Frontal cortex (tissue), 4 donors: Measurements from ENCODE around the gene GBX1. TPM values are rescaled to one million over a fixed set of nuclear protein-coding genes. Genes with fewer than 3 reads are reported as not detected.

Experiments
- DNase-seq, 2 donors: peaks; one replicate each; pipeline ENCODE4 v3.0.0; 2012; ENCODE audit warnings: low spot score in 2 of 2
- FAIRE-seq: peaks from 2 replicates; lab custom pipeline; 2012; peaks lifted over from hg19 to GRCh38; lab: Jason Lieb, UNC
- total RNA-seq: library from RNA; depleted of rRNA; stranded (reverse); fragments of >200 nt; gene quantifications from one replicate; pipeline ENCODE4 v1.2.3, GENCODE V29; 2014
- donor health status: control.
- donor health status: control.
- donor health status: control.

The GBX1 gene
- total RNA-seq = 0.41 TPM

DNA sequence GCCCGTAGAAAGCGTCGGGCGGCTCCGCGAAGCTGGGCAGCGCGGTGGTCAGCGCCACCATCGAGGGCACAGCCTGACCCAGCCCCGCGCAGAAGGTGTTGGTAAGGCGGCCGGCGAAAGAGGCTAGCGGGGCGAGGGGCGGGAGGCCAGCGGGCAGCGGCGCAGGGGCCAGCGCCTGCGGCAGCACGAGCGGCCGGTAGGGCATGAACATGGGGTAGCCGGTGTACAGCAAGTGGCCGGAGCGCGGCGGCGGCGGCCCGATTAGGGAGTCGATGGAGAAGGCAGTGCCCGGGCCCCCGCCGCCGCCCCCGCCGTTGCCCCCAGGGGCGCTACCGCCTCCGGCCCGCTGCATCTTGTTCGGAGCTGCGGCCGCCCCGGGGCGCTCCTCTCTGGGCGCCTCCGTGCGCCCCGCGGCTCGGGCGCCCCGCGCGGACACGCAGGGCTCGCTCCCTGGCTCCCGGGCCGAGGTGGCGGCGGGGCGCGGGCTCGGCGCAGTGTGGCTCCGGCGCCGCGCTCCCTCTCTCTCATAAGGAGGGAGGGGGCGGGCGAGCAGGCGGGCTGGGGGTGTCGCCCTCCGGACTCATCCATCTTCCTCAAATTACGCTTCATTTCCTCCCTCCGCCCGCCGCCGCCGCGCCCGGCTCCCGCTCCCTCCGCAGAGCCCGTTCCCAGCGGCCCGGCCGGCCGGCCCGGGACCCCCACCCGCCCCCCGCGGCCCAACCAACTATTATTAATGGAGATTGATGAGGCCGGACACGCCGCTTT is at the start of gene GBX1:
GBX1 (minus strand) TSS at position 498 of the 765 bp plus-strand sequence; CDS start at position 352, 146 bp downstream.
- FAIRE-seq = no peak
- peak in 1 of 2 donors; percentile 64 for DNase-seq

DNA sequence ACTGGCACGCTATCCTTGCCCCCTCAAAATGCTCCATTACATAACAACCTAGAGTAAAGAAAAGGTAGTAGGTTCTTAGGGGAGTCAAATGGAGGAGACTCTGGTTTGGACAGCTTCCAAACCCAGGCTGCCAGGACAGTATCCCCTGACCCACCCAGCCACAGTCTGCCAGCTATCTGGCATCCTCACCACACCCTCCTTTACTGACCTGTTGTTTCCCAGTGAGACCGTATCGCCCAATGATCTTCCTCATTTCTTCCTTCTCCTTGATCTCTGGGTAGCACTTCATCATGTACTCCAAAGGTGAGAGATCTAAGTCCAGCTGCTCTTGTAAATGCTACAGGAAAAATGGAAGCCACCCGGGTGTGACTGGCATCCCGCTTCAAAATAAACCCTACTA is 47.9 kb upstream of the GBX1 start:
- DNase-seq (no peak), FAIRE-seq (no peak)

DNA sequence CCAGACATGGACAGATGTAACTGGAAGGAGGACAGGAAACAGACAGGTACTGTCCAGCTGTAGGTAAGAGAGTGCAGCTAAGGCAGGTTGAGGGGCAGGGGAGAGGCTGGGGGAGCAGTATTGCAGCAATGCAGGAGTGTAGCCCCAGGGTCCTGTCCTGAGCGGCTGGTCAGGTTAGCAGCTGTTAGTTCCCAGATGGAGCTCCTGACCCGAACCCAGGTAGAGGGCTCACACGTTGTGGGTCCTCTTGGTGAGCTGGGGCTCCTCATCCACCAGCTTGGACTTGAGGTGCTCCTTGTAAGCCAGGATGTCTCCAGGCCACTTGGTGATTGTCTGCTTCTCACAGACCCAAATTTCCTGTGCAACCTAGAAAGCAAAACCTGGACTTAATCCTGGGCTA is 46.3 kb upstream of the GBX1 start:
- FAIRE-seq (no peak), DNase-seq (no peak)

DNA sequence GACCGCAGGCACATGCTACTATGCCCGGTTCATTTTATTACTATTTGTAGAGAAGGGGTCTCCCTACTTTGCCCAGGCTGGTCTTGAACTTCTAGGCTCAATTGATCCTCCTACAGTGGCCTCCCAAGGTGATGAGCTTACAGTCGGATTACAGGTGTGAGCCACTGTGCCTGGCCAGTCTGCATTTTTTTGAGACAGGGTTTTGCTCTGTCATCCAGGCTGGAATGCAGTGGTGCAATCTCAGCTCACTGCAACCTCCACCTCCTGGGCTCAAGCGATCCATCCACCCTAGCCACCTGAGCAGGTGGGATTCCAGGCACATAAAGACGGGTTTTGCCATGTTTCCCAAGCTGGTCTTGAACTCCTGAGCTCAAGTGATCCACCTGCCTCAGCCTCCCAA is 45.1 kb upstream of the GBX1 start:
- no peak for FAIRE-seq
- DNase-seq = no peak

GRCh38 chr7:151211155-151211772 is 43.8 kb upstream of the GBX1 start:
- FAIRE-seq = no peak
- no peak for DNase-seq

GRCh38 chr7:151210087-151210854 is 42.8 kb upstream of the GBX1 start, which contains the start of gene H2BK1:
H2BK1 (minus strand) TSS chr7:151210488; CDS start chr7:151210318, 170 bp downstream.
- DNase-seq (no peak), FAIRE-seq (no peak)

DNA sequence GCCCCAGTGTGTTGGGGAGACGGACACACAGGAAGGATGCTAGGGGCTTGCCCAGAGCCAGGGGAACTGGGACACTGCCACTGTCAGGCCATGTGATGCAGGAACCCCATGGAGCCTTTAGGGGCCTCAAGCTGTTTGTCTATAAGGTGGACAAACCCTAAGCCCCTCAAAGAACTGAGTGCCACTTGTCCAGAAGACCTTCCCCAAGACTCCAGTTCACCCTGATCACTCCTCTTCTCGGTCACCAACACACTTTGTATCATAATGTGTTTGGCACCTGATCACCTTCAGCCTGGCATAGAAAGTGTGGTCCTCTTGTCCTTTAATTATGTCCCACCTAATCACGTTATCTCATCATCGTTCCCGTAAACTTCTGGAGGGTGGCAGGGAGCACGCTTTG is 42.1 kb upstream of the GBX1 start:
- FAIRE-seq (no peak), DNase-seq (no peak)

- FAIRE-seq (no peak), DNase-seq (no peak)
Observed at GRCh38 chr7:151208253-151208862, 40.9 kb upstream of the GBX1 start.

DNA sequence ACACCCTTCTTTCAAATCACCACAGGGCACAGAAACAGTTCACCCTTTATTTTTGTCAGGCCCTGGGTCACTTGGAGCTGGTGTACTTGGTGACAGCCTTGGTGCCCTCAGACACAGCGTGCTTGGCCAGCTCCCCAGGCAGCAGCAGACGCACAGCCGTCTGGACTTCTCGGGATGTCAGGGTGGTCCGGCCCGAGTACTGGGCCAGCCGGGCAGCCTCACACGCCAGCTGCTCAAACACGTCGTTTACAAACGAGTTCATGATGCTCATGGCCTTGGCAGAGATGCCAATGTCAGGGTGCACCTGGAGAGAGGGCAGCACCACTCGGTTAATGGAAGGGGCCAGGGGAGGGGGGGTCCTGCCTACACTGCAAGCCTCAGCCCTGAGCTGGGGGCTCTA is 40.3 kb upstream of the GBX1 start:
- no peak for FAIRE-seq

GRCh38 chr7:151207315-151207714 is 39.8 kb upstream of the GBX1 start:
- FAIRE-seq (no peak), DNase-seq (no peak)

More for the DNA sequence above, 40.3 kb upstream of the GBX1 start:
- DNase-seq = no peak

GRCh38 chr7:151206914-151207313 is 39.4 kb upstream of the GBX1 start:
- no peak for FAIRE-seq
- no peak for DNase-seq

GRCh38 chr7:151205730-151206129 is 38.2 kb upstream of the GBX1 start:
- FAIRE-seq (no peak), DNase-seq (no peak)

DNA sequence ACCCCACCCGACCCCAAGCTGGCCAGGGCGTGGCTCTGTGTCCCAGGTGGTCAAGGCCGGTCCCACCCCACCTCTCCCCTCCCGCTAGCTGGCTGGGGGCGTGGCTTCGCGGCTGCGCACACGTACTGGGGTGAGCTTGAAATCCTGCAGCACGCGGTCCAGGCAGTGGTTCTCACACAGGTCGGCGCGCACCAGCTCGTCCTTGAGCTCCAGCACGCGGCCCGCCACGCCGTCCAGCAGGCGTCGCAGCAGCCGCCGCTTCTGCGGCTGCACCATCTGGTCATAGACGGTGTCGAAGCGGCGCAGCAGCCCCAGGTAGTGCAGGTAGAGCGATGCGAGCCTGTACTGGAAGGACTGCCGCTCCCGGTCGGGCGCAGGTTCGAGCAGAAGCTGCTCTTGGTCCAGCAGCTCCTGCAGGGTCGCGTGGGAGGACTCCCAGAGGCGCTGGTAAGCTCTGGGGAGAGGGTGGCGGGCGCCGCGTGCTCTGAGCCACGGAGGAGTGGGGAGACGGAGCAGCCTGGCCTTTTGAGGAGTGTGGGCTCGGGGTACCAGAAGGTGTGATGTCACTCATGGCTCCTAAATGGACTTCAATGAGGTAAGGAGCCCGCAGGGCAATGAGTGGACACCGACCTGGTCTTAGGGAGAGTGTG is 37.0 kb upstream of the GBX1 start:
- FAIRE-seq (no peak), DNase-seq (no peak)

- no peak for FAIRE-seq
Observed at GRCh38 chr7:151202836-151203235, 35.3 kb upstream of the GBX1 start.

GRCh38 chr7:151201751-151202150 is 34.3 kb upstream of the GBX1 start:
- no peak for DNase-seq
- FAIRE-seq = no peak

More at GRCh38 chr7:151202836-151203235, 35.3 kb upstream of the GBX1 start:
- no peak for DNase-seq

DNA sequence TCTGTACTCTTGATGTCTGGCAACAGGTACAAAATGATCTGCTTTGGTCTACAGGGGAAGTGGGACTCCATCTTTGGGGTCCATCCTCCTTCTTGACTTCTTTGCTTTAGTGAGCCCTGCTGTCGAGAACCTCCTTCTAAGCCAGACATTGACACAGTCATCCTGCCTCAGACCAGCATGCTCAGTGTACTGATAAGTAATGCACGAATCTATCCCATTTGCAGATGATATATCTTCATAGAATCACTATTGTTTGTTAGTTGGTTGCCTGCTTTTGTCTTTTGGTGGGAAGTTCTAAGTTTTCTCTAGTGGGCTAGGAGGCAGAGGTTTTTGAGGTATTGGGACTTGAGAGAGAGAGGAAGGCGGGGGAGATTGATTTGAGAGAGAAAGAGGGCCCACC is 33.9 kb upstream of the GBX1 start:
- no peak for DNase-seq
- no peak for FAIRE-seq

DNA sequence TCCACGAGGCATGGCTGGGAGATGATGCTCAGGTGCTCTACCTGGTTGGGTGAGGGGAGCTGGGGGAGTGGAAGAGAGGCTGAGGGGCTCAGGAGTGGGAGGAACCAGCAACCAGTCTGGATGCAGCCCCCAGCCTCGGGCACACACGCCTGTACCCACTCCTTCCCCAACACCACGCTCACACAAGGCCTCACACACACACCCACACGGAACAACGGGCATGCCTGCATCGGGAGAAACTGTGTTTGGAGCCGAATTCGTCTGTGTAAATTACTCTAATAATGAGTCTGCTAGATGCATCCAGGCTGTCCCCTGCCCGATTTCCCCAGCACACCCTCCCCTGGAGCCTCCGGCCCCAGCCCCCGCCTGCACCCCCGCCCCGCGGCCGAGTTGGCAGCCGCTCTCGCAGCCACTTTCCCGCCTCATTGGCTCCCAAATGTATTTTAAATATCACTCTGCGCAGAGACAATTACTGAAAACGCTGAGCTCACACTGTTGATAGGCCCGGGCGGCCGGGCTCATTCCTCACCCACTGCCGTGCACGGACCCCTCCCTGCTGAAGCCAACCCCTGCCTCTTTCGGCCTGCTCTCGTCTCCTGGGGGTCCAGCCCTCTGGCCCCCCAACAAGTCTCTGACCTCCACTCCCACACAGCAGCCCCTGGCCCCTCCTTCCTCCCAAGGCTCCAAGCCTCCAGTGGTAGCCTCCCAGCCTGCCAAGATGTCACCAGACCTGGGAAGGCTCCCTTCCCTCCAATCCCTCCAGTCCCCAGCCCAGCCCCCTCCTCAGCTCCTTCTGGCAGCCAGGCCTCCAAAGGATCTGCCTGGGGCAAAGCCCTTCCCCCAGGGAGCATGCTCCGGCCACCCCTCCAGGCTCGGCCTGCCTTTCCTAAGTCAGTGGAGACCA is 31.7 kb upstream of the GBX1 start:
- DNase-seq (peak in 1 of 2 donors; percentile 64), FAIRE-seq (no peak)

DNA sequence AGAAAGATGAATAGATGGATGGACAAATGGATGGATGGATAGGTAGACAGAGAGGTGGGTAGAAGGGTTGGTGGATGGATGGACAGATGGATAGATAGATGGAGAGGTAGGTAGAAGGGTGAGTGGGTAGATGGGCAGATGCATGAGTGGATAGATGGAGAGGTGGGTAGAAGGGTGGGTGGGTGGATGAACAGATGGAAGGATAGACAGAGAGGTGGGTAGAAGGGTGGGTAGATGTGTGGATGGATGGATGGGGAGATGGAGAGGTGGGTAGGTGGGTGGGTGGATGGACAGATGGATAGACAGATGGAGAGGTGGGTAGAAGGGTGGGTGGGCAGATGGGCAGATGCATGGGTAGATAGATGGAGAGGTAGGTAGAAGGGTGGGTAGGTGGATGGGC is 30.4 kb upstream of the GBX1 start:
- FAIRE-seq = no peak
- no peak for DNase-seq
